ENCODE data around the gene SLC13A2. TPM values are rescaled to one million over a fixed set of nuclear protein-coding genes. Genes with fewer than 3 reads are reported as not detected.
"Not testable (repeated sequence)": the region's sequence is repeated elsewhere in the genome, so short reads cannot be mapped to it uniquely, and the experiment has no call there.

The SLC13A2 gene, protein sequence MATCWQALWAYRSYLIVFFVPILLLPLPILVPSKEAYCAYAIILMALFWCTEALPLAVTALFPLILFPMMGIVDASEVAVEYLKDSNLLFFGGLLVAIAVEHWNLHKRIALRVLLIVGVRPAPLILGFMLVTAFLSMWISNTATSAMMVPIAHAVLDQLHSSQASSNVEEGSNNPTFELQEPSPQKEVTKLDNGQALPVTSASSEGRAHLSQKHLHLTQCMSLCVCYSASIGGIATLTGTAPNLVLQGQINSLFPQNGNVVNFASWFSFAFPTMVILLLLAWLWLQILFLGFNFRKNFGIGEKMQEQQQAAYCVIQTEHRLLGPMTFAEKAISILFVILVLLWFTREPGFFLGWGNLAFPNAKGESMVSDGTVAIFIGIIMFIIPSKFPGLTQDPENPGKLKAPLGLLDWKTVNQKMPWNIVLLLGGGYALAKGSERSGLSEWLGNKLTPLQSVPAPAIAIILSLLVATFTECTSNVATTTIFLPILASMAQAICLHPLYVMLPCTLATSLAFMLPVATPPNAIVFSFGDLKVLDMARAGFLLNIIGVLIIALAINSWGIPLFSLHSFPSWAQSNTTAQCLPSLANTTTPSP
- not detected in 2 replicates for total RNA-seq

DNA sequence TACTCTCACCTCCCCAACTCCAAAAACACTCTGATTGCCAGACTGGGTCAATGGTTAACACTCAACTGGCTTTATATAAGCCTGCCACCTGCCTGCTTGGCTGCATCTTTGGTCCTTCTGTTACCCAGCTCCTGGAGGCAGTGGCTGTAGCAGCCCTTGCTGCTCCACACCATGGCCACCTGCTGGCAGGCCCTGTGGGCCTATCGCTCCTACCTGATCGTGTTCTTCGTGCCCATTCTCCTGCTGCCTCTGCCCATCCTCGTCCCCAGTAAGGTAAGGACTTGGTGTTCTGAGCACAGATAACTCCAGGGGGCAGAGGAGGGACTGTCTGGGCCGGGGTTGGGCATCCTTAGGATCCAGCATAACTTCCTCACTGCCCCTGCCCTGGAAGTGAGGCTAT lies at the start of gene SLC13A2:
Gene SLC13A2, plus strand, starts transcription at position 103 of the 400 bp plus-strand sequence. Its CDS starts 69 bp downstream, at position 172.
- DNase-seq = no peak

DNA sequence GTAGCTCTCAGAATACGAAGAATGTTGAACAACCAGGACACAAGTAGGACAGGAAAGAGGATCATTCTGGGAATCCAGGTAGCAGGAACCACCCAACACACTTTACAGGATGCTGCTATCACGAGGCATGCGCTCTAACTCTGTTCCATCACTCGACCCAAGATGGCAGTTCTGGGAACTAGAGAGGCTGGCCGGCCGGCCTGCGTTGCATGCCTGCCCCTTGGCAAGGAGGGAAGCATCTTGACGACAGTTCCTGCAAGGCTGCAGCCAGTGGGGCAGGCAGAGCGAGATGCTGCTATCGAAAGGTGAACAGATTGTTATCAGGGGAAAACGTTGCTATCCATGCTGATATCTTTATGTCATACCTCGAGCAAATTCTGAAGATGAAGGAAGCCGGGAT lies 48.2 kb upstream of the SLC13A2 start:
- no peak for DNase-seq

DNA sequence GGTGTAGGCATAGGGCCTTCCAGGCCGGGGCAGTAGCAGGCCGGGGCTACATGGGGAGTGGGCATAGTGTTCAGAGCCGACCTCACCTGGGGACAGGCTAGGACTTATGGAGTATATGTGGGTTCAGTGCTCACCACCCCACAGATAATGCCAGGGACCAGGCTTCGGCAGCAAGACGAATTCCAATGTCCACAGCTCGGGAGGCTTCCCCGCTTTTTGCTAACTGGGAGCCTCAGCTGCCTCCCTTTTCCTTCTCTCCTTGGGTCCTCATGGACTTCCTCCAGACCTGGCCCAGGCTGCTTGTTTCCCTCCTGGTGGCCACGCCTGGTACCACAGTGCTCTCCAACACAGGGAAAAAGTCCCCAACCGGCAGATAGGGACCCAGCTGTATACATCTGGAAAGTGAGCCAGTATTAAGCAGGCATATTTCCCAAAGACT lies 47.3 kb upstream of the SLC13A2 start:
- DNase-seq = peak; percentile 22

DNA sequence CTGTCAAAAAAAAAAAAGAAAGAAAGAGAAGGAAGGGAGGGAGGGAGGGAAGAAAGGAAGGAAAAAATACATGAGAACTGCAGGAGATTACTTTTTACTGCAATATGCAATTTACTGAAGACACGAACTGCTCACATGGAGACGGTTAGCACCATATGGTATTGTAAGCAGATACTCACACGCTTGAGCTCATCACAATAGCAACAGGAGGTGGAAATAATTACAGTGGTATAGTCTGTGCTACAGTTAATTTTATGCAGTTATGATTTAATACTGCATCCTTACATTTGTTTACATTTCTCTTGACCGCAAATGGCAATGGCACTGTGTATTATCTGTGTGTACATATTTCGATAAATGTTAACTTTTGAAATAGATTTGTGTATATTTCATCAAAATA lies 46.1 kb upstream of the SLC13A2 start:
- no peak for DNase-seq

DNA sequence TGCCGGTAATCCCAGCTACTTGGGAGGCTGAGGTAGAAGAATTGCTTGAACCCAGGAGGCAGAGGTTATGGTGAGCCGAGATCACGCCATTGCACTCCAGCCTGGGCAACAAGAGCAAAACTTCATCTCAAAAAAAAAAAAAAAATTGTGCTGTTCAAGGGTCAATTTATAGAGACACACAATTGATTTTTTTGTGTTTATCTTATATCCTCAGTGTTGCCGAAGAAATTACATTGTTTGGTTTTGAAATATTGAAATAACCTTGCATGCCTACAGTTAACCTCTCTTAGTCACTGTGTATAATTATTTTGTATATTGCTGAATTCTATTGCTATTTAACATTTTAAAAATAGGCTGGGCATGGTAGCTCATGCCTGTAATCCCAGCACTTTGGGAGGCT lies 45.5 kb upstream of the SLC13A2 start:
- not testable (repeated sequence) for DNase-seq

DNA sequence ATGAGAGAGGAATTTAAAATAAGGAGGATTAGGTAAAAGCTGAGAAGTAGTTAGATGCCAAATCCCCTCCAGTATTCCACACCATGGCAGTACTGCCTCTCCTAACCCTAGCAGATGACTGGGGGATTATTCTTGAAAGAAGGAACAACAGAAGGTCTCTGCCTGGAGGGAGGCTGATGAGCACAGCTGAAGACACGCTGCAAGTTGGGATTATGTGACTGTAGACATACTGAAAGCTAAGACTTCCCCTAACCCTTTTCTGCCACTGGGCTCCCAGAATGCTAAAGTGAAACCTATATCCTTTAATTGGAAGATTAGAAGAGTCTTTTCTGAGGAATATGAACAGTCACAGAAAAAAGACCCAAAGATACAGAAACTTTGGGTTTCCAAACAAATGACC lies 39.7 kb upstream of the SLC13A2 start:
- DNase-seq = no peak

DNA sequence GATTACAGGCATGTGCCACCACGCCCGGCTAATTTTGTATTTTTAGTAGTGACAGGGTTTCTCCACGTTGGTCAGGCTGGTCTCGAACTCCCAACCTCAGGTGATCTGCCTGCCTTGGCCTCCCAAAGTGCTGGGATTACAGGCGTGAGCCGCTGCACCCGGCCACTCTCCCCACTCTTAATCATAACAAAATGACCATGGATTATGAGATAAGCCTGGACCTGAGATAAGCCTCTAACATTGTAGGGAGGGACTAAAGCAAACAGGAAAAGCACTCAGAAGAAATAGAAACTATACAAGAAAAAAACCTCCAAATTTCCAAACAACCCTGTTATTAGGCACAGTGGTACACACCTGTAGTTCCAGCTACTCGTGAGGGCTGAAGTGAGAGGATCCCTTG lies 39.1 kb upstream of the SLC13A2 start:
- DNase-seq = not testable (repeated sequence)

DNA sequence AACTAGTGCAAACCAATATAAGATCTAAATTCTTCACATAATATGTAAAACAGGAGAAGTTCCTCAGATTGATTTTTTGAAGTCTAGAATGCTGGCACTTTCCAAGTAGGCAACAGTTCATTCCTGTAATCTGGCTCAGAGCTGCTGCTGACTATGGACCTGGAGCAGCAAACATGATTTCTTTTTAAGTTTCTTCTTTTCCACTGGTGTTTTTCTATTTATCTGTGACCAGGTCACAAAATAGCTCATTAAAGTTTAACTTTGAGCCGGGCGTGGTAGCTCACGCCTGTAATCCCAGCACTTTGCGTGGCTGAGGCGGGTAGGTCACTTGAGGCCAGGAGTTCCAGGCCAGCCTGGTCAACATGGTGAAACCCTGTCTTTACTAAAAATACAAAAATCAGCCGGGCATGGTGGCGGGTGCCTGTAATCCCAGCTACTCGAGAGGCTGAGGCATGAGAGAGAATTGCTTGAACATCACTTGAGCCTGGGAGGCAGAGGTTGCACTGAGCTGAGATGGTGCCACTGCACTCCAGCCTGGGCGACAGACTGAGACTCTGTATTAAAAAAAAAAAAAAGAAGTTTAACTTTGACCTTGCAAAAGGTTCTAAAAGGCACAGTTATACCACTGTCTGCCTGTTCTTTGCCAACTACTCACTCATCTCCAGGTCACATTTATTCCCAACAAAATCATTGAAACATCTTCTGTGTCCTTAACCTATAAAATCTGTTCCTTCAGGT lies 29.4 kb upstream of the SLC13A2 start:
- no peak for DNase-seq

DNA sequence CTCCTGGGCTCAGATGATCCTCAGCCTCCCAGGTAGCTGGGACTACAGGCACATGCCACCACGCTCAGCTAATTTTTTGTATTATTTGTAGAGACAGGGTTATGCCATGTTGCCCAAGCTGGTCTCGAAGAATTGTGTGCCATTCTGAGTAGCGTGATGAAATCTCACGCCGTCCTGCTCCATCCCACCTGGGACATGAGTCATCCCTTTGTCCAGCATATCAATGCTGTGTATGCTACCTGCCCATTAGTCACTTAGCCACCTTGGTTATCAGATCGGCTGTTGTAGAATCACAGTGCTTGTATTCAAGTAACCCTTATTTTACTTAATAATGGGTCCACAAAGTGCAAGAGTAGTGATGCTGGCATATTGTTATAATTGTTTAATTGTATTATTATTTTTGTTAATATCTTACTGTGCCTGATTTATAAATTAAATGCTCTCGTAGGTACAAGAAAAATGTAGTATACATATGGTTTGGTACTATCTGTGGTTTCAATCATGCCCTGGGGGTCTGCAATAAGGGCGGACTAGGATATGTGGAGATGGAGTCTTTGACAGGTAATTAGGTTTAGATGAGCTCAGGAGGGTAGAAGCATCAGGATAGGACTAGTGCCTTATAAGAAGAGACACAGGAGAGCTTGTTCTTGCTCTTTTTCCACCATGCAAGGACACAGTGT lies 26.6 kb upstream of the SLC13A2 start:
- DNase-seq = no peak

DNA sequence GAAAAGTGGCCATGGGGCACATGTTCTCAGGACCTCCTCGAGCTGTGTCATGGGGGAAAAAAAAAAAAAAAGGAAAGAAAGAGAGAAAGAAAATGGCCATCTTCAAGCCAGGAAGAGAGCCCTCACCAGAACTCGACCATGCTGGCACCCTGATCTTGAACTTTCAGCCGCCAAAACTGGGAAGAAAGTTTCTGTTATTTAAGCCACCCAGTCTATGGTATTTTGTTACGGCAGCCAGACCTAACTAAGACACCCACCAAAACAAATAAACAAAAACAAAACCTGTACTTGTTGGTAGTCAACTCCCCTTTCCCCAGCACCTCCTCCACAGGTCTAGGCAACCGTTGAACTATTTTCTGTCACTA lies 26.1 kb upstream of the SLC13A2 start:
- DNase-seq = no peak

DNA sequence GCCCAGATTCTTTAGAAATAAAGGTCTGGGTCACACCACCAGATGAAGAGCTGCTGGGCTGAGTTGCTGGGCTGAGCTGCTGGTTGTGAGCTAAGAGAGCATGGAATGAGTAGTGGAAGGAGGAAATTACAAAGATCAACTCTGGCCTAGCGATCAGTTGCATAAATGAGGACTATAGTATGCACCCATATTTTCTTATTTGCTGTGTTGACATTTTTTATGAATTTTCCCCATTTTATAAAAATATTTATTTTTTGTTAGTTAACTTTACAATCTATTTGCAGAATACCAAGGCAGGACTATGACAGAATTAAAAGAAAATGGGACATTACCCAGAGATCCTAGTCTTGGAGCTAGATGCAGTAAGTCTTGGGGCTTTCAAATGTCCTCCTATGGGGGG lies 23.6 kb upstream of the SLC13A2 start:
- no peak for DNase-seq

DNA sequence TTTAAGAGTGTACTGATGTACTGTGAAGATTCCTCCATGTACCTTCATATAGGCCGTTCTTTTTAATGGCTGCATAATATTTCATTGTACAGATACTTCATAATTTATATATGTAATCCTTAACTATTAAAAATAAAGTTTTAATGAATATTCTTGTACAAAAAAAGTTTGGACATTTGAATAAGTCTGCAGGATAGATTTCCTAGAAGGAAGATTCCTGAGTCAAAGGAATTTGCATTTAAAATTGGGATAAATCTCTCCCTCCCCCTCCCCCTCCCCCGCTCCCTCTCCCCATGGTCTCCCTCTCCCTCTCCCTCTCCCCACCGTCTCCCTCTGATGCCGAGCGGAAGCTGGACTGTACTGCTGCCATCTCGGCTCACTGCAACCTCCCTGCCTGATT lies 15.6 kb upstream of the SLC13A2 start:
- DNase-seq = no peak

DNA sequence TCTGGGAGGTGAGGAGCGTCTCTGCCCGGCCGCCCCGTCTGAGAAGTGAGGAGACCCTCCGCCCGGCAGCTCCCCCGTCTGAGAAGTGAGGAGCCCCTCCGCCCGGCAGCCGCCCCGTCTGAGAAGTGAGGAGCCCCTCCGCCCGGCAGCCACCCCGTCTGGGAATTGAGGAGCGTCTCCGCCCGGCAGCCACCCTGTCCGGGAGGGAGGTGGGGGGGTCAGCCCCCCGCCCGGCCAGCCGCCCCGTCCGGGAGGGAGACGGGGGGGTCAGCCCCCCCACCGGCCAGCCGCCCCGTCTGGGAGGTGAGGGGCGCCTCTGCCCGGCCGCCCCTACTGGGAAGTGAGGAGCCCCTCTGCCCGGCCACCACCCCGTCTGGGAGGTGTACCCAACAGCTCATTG lies 14.6 kb upstream of the SLC13A2 start:
- not testable (repeated sequence) for DNase-seq

DNA sequence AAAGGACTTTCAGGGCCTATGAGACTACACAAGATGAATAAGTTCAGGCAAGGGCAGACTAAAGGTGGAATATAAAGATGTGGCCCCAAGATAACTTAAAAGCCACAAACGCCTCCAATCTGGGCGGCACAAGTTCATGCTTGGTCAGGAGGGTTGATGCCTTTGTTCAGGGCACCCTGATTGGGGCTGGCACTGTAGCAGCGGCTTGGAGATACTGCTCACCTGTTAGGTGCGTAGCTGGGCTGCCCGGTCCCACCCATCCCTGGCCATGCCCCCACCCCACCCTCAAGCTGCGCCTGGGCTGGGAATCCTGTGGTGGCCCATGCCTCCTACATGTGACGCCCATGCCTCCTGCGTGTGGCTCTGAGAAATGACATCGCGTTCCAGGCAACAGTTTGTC lies 12.5 kb upstream of the SLC13A2 start:
- DNase-seq = no peak

DNA sequence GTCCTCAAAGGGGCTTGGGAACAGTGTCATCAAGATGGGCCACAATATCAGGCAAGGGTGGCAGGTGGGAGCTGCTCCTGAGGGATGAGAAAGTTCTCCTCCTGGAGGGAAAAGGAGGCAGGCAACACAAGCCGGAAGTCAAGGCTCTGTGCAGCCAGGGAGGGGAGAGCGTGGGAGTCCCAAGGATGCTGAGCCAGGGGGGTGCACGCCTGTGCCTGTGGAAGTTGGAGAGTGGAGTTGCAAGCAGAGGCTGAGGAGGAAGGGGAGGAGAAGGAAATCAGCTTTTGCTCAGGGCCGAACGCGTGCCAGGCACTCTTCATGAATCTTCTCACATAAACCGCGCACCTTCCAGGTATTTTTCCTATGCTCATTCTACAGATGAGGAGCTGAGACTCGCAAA lies 7.4 kb upstream of the SLC13A2 start:
- no peak for DNase-seq

DNA sequence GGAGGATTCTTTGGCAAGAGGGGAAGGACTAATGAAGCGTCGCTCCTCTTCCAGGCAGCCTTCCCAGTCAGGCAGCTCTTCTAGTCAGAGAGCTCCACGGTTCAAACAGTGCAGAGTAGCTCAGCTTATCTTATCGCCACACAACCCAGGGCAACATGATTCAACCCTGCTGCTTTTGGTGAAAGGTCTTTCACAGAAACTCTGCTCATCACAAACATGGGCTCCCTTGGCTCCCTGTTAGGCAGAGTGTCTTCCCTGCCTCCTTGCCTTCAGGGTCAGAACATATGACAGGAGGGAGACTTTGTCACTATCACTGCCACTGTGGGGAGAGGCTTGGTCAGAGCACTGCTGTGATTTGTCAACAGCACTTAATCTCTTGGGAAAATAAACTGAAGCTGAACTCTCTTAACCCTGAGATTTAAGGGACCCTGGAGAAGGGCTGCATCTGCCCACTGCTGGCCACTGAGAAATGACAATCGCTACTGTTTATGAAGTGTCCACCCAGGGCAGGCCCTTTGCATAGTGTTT lies 6.9 kb upstream of the SLC13A2 start:
- DNase-seq = no peak

DNA sequence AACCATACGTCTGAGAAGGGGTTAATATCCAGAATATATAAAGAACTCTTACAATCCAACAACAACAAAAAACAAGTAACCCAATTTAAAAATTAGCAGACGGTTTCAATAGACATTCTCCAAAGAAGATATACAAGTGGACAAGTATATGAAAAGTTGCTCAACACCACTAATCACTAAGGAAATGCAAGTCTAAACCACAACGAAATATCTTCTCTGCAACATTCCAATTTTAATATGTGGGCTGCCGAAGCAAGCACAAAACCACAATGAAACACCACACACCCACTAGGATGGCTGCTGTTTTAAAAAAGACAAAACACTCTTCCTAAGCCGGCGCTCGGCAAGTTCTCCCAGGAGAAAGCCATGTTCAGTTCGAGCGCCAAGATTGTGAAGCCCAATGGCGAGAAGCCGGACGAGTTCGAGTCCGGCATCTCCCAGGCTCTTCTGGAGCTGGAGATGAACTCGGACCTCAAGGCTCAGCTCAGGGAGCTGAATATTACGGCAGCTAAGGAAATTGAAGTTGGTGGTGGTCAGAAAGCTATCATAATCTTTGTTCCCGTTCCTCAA lies 5.9 kb upstream of the SLC13A2 start:
- no peak for DNase-seq

DNA sequence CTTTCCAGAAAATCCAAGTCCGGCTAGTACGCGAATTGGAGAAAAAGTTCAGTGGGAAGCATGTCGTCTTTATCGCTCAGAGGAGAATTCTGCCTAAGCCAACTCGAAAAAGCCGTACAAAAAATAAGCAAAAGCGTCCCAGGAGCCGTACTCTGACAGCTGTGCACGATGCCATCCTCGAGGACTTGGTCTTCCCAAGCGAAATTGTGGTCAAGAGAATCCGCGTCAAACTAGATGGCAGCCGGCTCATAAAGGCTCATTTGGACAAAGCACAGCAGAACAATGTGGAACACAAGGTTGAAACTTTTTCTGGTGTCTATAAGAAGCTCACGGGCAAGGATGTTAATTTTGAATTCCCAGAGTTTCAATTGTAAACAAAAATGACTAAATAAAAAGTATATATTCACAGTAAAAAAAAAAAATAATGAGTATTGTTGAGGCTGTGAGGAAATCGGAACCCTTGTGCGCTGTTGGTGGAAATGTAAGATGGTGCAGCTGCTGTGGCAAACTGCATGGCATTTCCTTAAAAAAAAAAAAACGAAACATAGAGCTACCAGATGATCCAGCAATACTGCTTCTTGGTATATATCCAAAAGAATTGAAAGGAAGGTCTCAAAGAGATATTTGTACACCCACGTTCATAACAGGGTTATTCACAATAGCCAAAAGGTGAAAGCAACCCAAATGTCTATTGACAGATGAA lies 5.3 kb upstream of the SLC13A2 start:
- not testable (repeated sequence) for DNase-seq

DNA sequence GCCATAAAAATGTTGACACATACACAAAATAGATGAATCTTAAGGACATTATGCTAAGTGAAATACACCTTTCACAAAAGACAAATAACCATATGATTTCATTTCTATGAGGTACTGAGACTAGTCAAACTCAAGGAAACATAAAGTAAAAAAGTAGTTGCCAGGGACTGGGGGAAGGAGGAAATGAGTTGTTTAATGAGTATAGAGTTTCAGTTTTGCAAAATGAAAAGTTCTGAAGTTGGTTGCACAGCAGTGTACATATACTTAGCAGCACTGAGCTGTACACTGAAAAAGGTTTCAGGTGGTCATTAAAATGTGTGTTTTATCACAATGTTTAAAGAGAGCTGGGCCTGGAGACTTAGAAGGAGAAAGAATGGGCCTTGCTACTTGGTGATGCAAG lies 4.7 kb upstream of the SLC13A2 start:
- no peak for DNase-seq

DNA sequence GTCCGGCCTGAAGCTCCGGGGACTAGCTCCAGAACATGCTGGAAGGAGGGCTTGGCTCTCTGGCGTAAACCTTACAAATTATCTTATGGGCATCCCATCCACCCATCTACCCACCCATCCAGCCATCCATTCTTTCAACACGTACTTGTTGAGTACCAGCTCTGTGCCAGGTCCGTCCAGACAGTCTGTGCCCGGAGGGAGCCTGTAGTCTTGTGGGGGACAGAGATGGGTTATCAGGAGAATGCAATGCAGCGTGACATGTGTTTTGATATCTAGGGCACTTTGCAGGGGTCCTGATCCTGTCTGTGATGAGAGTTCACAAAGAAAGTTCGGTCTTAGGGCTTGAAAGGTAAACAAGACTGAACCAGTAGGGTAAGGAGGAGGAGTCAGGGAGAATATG lies 4.1 kb upstream of the SLC13A2 start:
- no peak for DNase-seq

DNA sequence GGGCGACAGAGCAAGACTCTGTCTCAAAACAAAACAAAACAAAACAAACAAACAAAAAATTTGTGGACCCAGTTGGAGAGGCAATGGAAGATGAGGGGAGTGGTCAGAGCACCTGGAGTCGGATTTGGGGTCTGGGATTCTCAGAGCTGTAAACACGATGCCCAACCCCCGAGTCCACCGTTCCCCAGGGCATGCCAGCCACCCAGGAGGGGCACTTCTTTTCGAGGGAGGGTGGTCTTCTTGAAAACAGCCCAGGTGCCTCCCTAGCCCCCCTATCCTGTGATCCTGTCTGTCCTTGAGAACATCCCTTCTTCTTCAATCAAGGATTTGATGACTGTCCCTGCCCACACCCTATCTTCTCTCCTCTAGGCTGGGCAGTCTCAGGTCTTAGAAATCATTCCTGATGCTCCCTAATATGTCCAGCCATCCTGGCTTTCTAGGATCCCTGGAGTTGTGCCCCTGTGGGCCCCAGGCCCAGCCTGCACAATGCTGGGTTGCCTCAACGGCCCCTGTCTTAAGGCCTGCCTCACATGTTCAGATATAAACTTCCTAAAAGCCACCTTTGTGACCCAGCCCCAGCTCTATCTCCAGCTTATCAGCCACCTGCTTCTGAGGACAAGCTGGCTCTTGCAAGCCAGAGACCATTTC lies 3.1 kb upstream of the SLC13A2 start:
- DNase-seq = no peak

Data from dermis blood vessel endothelial cell (primary cell).